ENCODE measurements around the gene CALCOCO2.

CALCOCO2 gene

GRCh38 chr17:48907713-48908046, 76.8 kb downstream of the CALCOCO2 start:
- no peak for TF ChIP-seq POLR2A (IDR thresholded peaks at IDR 0.05; ENCODE audit: low read depth, low read length)
- peak; percentile 63 for DNase-seq (ENCODE audit: insufficient read length, low spot score)
- FAIRE-seq = no peak

GRCh38 chr17:48908047-48908843, 77.4 kb downstream of the CALCOCO2 start, which contains the start of gene UBE2Z:
Gene UBE2Z (plus strand): TSS chr17:48908407. CDS start chr17:48908504, 97 bp downstream.
- FAIRE-seq = peak; percentile 23
- TF ChIP-seq POLR2A (IDR thresholded peaks at IDR 0.05; ENCODE audit: low read depth, low read length) = peak; percentile 92
- DNase-seq (ENCODE audit: insufficient read length, low spot score) = peak; percentile 96

DNA sequence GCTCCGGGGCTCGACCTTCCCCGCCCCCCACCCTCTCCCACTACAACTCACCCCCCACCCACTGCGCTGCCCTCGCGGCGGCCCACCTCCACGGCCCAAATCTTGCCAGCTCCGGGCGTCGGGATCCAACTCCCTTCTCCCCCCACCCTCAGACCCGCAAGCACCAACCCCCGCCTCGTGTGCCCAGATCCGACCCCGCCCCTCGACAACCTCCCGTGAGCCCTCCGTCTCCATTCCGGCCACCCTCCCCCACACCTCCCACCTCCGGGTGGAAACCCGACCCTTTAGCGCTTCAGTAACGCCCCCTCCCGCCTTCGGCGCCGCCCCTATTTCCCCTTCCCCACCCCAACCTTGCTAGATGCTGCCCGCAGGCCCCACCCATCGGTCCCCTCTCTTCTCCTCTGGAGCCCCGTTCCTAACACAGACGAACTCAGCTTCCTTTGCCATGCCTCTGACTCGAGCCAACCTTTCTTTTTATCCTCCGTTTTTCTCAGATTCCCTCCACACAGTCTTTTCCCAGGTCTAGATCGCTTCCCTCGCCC, 78.1 kb downstream of the CALCOCO2 start:
- peak; percentile 43; the same call in 1 of the 2 replicates for TF ChIP-seq POLR2A (IDR thresholded peaks at IDR 0.05; ENCODE audit: low read depth, low read length)
- no peak for FAIRE-seq
- DNase-seq (ENCODE audit: insufficient read length, low spot score) = peak; percentile 85

GRCh38 chr17:48909783-48910182, 78.9 kb downstream of the CALCOCO2 start:
- no peak for DNase-seq (ENCODE audit: insufficient read length, low spot score)
- no peak for FAIRE-seq
- no peak for TF ChIP-seq POLR2A (IDR thresholded peaks at IDR 0.05; ENCODE audit: low read depth, low read length)

- DNase-seq (ENCODE audit: insufficient read length, low spot score) (no peak), FAIRE-seq (no peak)
- no peak for TF ChIP-seq POLR2A (IDR thresholded peaks at IDR 0.05; ENCODE audit: low read depth, low read length)
These were observed 79.5 kb downstream of the CALCOCO2 start for GRCh38 chr17:48910370-48910769.

GRCh38 chr17:48912476-48912875, 81.6 kb downstream of the CALCOCO2 start:
- no peak for TF ChIP-seq POLR2A (IDR thresholded peaks at IDR 0.05; ENCODE audit: low read depth, low read length)
- FAIRE-seq (no peak), DNase-seq (ENCODE audit: insufficient read length, low spot score) (no peak)
